ENCODE results near the gene CAB39.

The CAB39 gene

DNA sequence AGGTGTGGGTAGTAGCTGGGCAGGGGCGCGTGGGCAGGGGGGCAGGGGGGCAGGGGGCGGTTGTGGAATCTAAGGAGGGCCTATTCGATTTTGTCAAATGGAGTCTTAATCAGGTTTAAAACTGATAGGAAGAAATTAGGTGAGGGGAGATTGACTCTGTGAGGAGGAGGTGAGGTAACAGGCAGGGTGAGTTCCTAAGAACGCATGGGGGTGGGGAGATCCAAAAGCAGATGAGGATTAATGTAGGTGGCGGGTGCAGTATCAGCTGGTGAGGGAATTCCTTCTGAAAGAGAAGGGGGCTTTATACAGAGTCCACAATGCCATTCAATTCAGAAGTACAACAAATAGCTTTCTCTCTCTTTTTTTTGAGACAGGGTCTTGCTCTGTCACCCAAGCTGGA lies 72.7 kb downstream of the CAB39 start:
- TF ChIP-seq ZNF274 (IDR thresholded peaks at IDR 0.05; ENCODE audit: low read depth, low read length): no peak
- no peak overlapping the region for H3K4me3 ChIP-seq (ENCODE audit: low read length)

DNA sequence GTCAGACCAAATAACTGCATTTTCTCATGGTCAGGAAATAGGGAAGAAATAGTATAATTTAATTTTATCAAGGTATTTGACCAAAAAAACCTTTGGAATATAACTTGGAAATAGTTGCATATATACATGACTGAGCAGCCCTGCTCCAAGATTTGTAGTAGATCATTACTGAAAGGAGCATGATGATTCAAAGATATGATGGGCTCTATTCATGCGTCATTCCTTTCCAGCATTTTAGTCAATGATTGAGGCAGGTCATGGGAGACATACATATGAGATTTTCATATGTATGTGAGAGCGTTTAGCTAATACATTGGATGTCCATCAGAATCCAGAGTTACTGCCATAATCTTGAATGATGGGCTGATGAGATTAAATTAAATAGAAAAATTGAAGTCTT lies 74.5 kb downstream of the CAB39 start:
- no peak for TF ChIP-seq ZNF274 (IDR thresholded peaks at IDR 0.05; ENCODE audit: low read depth, low read length)
- H3K4me3 ChIP-seq (ENCODE audit: low read length): no peak overlapping the region

DNA sequence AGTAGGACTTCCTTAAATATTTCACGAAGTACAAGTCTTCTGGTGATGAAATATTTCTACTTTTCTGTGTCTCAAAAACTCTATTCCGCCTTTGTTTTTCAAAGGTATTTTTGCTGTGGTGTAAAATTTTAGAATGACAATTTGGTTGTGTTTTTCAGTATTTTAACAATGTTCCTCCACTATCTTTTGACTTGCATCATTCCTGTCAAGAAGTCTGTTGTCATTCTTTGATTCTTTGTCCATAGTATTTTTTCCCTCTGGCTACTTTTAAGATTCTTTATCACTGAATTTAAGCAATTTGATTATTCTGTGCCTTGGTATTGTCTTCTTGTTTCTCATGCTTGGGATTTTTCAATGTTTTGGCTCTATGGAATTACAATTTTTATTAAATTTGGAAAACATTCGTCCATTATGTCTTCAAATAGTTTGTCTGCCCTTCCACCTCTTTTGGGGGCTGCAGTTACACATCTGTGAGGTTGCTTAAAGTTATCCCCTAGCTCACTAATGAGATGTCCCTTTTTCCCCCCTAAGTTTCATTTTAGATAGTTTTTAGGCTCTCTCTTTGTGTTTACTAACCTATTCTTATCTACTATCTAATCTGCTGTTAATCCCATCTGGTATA lies 76.0 kb downstream of the CAB39 start:
- TF ChIP-seq ZNF274 (IDR thresholded peaks at IDR 0.05; ENCODE audit: low read depth, low read length): no peak
- H3K4me3 ChIP-seq (ENCODE audit: low read length): no peak overlapping the region

DNA sequence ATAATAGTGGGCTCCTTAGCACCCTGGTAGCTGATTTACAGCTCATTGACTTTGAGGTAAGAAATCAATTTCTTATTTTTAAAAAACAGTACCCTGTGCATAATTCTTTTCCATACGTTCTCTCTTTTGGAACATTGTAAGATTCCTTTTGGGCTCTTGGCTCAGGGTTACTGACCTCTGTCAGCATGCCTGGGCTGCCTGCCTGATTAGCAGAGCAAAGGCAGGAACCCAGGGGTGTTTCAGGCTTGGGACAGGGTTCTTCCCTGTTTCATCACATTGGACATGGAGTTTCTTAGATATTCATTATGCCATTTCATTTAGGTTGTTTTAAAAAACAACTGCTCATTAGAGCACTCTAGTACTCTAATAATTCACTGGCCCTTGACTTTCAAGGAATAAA lies 78.3 kb downstream of the CAB39 start:
- H3K4me3 ChIP-seq (ENCODE audit: low read length): no peak overlapping the region
- TF ChIP-seq ZNF274 (IDR thresholded peaks at IDR 0.05; ENCODE audit: low read depth, low read length): no peak

DNA sequence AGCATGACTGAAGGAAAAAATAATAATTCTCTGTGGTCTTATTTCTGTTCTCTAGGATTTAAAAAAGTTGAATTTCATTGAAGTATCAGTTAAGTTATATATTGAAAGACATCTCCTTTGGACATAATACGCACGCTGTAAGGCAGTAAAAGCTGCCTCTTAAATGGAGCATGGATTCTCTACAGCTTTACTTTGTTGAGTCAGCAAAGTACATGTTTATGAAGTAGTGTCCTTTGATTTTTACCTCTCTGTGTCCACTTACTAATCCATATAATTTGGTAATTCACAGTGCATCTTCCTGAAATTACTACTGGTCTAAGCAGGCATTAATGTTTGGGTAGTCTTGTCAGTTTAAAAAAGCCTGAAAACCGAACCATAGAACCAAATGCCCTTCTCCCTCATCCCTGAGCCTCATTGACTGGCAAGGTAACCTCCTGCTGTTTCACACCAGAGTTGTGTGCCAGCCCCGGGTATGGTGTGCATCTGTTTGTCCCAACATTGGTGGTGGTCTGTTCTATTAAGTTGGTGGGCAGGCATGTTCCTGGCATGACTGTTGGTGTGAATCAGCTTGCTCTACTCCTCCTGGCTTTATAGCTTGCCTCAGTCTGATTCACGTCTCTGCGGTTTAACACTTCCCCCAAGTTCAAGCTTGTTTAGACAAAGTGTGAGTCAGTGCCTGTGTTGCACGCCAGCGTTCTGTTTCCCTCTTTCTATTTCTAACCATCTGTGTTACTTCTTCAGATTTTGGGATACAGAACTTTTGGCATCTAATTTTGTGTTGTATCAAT lies 81.1 kb downstream of the CAB39 start:
- TF ChIP-seq ZNF274 (IDR thresholded peaks at IDR 0.05; ENCODE audit: low read depth, low read length): no peak
- no peak overlapping the region for H3K4me3 ChIP-seq (ENCODE audit: low read length)

DNA sequence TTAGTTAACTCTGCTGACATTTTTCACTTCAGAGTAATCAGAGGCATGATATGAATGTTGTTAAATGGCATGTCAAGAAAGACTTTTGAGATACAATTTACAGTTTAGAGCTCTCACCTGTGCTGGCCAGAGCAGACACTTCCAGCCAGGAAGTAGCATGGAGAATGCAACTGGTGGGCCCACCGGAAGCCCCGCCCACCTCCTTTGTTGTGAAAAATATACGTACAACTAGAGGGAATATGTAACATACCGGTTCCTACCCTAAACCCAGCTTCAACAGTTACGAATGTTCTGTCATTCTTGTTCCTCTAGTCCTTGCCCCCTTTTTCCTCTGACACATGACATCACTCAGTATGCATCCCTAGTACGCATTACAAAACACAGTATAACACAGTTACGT lies 81.9 kb downstream of the CAB39 start:
- TF ChIP-seq ZNF274 (IDR thresholded peaks at IDR 0.05; ENCODE audit: low read depth, low read length): no peak
- H3K4me3 ChIP-seq (ENCODE audit: low read length): no peak overlapping the region

DNA sequence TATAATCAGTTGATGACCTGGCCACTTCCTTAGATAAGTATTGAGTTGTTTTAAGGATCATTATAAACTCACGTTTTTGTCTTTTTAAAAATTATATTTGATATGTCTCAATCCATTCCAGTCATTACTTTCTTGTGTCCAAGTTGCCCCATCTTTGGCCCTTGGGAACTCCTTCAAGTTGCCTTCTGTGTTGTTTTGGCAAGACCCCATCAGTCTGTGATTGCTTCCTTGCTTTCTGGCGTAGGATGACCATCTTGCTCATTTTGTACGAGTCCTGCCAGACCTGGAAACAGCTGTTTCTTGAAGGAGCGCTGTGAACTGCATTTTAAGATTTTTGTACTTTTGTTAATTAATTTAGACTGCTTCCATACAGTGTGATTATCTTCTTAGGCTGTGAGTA lies 83.2 kb downstream of the CAB39 start:
- TF ChIP-seq ZNF274 (IDR thresholded peaks at IDR 0.05; ENCODE audit: low read depth, low read length): no peak
- no peak overlapping the region for H3K4me3 ChIP-seq (ENCODE audit: low read length)

DNA sequence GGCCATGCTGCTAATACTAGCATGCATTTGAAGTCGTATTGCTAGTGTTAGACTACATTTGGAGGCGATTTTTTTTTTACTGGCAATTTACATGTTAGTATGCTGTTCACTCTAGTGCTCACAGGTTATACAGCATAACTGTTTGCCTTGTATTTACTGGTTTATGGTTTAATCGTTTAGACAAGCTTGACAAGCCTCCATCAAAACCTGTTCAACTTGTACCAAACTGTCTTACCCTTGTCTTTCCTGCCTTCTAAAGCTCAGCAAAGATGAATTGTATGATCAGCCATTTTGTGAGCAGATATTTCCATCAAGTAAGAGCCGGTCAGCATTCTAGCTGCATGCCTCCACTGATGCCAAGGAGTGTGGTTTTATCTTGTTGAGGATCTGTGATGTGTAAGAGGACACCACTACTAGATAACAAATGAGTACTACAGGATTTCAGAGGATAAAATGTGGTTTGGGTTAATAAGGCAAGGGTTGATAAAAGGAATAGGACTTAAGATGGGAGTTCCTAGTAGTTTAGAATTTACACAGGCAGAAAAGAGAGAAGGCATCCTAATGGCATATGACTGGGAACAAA lies 83.7 kb downstream of the CAB39 start:
- TF ChIP-seq ZNF274 (IDR thresholded peaks at IDR 0.05; ENCODE audit: low read depth, low read length): no peak
- H3K4me3 ChIP-seq (ENCODE audit: low read length): no peak overlapping the region

DNA sequence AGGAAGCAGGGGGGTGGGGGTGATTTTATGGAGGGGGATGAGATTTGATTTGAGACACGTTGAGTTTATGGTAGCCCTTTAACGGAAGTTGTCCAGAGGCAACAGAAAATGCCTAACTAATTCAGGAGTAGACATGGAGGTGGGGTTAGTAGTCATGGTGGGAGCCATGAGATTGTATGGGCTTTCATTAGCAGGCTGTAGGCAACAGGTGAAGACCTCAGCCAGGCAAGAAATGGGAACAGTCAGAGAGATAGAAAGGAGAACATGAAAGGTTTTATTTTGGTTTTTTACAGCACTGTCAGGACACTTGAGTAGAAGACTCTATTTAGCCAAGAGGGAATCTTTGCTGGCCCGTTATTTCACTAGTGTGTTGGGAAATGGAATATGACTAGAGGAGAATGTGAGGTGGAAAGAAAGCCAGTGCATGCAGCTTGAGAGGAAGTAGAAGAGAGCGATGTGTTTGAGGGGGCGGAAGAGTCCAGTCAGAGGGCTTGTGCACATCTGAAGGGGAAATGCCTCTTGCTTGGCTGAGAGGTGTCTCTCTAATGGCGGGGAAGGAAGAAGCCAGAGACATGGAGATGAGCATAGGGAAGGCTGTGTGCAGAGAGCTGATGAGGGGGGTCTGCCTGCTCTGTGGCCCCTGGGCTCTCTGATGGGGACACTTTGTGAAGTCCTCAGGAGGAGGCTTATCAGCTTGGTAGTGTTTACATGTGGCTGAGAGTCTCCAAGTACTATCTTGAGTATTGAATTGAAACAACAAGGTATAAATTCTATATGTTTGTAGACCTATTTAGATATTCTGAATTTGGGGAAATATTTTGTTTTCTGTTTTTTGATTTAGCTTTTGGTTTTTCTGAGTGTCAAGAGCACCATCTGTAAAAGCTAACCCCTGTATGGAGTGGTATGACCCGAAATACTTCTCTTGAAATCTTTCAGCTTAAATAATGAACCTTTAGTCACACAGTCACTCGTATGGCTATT lies 85.2 kb downstream of the CAB39 start:
- no peak for TF ChIP-seq ZNF274 (IDR thresholded peaks at IDR 0.05; ENCODE audit: low read depth, low read length)
- H3K4me3 ChIP-seq (ENCODE audit: low read length): no peak overlapping the region

DNA sequence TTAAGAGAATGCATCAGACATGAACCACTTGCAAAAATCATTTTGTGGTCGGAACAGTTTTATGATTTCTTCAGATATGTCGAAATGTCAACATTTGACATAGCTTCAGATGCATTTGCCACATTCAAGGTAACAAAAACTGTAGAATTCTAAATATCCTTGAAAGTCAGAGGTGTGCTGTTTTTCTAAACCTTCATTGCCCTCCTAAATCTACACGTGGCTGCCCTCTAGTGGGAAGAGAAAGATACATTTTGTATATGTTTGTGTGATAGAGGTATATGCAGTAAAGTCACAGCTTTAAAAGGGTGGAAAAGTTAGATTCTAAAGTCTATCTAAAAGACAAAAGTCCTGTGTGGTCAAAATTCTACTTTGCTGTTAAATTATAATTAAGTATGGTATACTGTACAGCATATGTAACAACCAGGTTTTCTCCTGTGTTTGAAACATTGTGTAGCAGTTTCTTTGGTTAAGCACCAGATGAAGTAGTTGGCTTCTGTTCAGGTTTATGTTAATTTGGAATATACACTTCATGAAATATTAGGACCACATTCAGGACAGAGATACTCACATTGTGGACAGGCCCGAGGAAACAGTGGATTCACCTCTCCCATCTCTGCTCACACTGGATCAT lies 86.2 kb downstream of the CAB39 start:
- no peak for TF ChIP-seq ZNF274 (IDR thresholded peaks at IDR 0.05; ENCODE audit: low read depth, low read length)
- no peak overlapping the region for H3K4me3 ChIP-seq (ENCODE audit: low read length)

DNA sequence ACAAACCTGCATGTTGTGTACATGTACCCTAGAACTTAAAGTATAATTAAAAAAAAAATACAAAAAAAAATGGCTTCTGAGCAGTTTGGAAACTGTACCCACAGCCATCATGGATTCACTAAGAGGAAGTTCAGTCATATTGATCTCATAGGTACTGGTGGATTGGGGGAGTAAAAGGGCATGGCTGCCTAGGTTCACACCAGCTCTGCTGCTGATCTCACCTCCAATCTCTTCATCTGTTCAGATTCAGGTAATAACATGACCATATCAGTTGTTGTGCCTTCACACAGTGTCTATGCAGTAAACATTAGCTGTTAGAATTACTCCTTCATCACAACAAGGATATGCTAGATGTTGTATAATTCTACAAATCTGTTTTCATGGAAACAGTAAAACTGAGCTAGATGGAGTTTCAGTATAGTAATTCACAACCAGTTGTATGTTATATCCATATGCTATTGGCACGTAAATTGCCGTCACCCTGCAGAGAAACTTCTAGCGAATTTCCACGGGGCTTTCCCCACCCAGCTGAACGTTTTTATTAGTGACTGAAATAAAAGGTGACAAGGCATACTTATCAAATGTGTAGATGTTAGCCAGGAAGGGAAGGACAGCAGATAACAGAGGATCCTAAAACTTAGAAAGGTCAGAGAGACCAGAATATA lies 92.8 kb downstream of the CAB39 start:
- TF ChIP-seq ZNF274 (IDR thresholded peaks at IDR 0.05; ENCODE audit: low read depth, low read length): no peak
- no peak overlapping the region for H3K4me3 ChIP-seq (ENCODE audit: low read length)

DNA sequence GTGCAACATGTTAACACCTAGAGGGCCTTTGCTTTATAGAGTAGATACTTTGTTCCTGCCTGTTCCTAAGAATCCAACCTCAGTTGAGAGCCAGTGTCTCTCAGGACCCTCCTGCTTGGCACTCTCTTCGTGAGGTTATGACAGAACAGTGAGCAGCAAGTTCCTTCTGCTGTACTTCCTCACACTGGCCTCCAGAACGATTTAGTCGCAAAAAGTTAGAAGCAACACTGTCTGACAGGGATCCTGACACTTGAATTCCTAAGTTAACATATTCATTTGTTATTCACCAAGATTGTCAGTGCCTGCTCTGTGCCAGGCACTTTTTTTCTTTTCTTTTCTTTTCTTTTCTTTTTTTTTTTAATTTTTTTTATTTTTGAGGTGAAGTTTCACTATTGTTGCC lies 95.1 kb downstream of the CAB39 start:
- TF ChIP-seq ZNF274 (IDR thresholded peaks at IDR 0.05; ENCODE audit: low read depth, low read length): no peak
- no peak overlapping the region for H3K4me3 ChIP-seq (ENCODE audit: low read length)

DNA sequence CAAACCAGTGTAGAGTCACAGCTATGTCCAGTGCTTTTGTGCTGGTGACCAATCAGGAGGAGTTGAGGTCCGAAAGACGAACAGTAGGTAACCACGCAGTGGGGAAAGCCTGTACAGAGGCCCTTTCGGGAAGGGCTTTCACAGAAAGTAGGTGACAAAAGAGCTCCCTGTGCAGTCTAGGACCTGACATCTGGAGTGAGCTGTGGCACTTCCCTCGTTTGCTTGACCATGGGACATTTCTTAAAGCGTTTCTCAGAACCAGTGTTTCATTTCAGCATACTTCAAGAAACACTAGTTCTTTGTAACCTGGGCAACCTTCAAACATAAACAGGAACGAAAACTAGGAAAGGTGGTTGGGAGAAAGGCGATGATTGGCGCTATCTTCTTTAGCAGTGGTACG lies 96.4 kb downstream of the CAB39 start:
- no peak for TF ChIP-seq ZNF274 (IDR thresholded peaks at IDR 0.05; ENCODE audit: low read depth, low read length)
- no peak overlapping the region for H3K4me3 ChIP-seq (ENCODE audit: low read length)
